Measurements from ENCODE around the gene GPSM1.
"Not testable (repeated sequence)": the region's sequence is repeated elsewhere in the genome, so short reads cannot be mapped to it uniquely, and the experiment has no call there.

The GPSM1 gene

DNA sequence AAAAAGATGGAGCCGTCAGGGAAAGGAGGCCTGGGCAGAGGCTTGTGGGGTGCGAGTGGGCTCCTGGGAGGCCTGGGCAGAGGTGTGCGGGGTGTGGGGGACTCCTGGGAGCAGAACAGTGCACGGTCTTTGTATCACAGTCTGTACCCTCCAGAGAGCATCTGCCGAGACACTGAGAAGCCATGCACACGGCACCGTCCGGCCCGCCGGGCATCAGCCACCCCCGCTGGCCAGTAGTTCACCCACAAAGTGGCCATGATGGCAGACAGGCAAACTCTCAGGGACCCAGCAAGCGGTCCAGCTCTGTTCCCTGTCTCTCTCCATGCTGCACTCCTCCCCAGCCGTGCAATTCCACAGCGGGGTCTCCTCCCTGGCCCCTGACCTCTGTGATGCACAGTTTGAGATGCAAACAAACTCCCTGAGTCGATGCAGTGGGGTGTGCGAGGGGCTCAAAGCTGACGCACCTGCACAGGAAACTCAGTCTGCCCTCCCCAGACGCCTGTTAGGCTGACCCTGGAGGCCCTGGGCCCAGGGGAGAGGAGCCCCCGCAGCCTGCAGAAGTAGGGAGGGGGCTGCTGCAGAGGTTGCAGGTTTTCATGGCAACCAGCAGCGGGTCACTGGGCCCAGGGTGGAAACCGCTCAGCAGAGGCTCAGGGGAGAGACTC lies 9.1 kb upstream of the GPSM1 start:
- DNase-seq (ENCODE audit: low read depth), result no peak

DNA sequence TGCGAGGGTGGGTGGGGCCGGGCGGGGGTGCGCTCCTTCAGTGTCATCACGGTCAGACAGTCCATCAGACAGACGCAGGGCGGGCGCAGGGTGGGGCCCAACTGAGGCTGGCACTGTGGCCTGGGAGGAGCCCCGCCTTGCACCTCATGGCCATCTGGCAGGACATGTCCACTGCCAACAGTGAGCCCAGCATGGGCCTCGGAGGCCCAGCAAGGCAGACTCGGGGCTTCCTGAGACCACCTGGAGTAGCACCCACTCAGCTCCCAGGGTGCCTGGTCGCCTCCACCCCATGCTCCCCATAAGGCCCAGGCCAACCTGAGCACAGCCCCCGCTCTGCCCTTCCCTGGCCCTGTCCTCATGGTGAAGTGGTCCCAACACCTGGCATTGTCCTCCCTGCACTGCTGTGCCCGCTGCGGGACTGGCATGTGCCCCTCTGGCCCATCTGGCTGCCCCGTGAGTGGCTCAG lies 8.5 kb upstream of the GPSM1 start:
- no peak for DNase-seq (ENCODE audit: low read depth)

DNA sequence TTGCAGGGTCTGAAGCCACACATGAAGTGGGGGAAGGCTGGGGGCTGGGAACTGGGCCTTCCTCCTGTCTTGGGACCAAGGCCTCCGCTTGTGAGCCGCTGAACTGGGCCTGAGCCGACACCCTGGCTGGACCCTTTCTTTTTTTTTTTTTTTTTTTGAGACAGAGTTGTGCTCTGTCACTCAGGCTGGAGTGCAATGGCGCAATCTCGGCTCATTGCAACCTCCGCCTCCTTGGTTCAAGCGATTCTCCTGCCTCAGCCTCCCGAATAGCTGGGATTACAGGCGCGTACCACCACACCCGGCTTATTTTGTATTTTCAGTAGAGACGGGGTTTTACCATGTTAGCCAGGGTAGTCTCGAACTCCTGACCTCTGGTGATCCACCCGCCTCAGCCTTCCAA lies 8.1 kb upstream of the GPSM1 start:
- not testable (repeated sequence) for DNase-seq (ENCODE audit: low read depth)

DNA sequence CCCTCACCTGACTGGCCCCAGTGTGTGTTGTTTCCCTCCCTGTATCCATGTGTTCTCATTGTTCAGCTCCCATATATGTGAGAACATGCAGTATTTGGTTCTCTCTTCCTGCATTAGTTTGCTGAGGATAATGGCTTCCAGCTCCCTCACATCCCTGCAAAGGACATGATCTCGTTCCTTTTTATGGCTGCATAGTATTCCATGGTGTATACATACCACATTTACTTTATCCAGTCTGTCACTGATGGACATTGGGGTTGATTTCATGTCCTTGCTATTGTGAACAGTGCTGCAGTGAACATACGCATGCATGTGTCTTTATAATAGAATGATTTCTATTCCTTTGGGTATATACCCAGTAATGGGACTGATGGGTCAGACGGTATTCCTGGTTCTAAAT lies 7.4 kb upstream of the GPSM1 start:
- not testable (repeated sequence) for DNase-seq (ENCODE audit: low read depth)

DNA sequence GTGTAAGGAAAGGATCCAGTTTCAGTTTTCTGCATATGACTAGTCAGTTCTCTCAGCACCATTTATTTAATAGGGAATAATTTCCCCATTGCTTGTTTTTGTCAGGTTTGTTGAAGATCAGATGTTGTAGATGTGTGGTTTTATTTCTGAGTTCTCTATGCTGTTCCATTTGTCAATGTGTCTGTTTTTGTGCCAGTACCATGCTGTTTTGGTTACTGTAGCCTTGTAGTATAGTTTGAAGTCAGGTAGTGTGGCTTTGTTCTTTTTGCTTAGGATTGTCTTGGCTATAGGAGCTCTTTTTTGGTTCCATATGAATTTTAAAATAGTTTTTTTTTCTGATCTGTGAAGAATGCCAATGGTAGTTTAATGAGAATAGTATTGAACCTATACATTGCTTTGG lies 6.4 kb upstream of the GPSM1 start:
- not testable (repeated sequence) for DNase-seq (ENCODE audit: low read depth)

DNA sequence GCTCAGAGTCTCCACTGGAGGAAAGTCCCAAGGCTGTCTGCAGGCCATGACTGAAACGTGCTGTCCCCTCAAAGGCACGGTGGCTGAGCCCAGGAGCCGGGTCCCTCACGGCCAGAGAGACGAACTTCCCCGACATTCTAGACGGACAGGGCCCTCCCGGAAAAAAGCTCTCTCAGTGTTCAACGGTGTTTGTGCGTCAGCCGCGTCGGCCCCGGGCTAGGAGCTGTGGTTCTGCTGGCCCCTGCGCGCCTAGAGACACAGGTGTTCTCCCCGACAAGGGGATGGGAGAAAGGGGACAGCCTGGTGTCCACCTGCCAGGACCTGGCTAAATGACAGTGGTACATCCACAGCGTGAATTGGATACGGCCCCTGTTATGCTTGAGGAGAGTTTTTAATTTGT lies 5.8 kb upstream of the GPSM1 start:
- DNase-seq (ENCODE audit: low read depth), result no peak

DNA sequence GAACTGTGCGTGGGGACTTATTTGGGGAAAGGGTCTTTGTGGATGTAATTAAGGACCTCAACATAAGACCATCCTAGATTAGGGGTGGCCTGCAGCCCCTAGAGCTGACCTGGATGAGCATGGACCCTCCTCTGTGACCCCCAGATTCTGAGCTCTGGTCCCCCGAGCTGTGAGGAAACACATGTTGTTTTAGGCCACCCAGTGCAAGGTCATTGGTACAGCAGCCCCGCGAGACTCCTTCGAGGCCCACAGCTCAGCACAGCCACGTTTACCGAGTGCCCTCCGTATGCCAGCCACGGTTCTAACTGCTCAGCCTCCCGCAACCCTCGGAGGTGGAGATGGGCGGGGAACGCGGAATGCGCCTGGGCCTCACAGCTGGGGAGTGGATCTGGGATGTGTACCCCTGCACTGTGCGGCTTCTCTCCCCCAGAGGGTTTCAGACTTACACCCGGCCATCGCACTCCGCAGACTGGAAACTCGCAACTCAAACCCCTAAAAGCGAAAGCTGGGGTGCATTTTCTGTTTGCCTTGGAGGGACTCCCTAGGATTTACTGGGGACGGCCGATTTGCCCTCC lies 4.5 kb upstream of the GPSM1 start:
- no peak for DNase-seq (ENCODE audit: low read depth)

DNA sequence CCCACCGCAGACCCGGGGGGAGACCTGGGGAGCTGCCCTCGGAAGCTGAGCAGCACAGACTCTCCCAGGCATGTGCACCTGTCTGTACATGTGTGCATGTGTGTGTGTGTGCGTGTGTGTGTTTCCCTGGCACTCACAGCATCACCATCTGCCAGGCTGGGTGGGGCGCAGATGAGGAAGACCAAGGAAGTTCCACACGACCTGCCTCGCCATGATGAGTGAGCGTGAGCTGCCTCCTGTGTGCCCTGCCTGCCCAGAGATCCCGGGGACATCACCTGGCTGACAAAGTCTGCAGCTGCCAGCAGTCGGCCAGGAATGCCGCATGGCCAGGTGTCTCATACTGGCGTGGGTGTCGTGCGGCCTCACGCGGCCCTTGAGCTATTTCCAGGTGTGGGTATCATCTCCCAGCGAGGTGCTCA lies 4.0 kb upstream of the GPSM1 start:
- no peak for DNase-seq (ENCODE audit: low read depth)

DNA sequence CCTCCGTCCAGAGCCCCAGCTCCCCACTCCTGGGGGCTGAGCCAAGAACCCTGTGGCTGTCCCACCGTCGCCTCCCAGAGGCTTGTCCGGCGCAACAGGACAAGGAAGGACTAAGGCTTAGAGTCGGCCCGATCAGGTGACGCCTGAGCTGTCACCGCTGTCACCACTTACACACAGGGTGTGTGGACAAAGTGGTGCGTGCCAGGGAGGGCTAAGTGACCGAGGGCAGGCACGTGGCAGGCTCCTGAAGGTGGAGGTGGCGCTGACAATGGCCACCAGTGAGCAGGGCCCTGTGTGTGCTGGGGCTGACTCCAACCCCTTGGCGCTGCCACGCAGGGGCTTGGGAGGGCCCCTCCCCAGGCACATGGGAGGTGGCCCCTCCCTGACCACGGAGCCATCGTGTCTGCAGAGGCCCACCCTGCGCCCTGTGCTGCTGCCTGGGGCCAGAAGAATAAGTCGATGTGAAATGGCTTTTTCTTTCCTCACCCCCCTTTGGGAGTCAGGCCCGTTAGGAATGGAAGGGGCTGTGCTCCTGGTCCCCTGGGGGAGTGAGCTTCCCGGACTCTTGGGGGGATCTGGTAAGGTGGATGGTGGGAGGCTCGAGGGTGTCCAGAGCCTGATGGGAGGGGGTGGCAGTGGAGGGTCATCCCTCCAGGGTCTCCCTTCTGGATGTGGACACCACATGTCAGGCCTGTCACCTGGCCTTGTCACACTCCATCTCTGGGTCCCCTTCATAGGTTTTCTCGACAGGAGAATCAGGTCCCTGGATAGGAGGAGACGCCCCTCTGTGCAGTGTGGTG lies 2.6 kb upstream of the GPSM1 start:
- no peak for DNase-seq (ENCODE audit: low read depth)

DNA sequence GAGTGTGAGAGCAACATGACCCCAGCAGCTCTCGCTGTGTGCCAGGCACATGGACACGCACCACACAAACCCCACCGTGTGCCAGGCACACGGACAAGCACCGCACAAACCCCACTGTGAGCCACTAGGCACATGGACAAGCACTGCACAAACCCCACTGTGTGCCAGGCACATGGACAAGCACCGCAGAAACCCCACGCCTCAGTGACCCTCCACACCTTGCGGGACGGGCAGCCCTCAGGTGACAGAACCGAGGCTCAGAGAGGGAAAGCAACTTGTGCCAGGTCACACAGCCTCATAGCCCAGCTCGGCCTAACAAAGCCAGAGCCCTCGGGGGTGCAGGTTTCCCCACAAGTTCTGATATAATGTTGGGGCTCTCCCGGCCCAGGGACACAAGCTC lies 2.0 kb upstream of the GPSM1 start:
- DNase-seq (ENCODE audit: low read depth), result no peak

DNA sequence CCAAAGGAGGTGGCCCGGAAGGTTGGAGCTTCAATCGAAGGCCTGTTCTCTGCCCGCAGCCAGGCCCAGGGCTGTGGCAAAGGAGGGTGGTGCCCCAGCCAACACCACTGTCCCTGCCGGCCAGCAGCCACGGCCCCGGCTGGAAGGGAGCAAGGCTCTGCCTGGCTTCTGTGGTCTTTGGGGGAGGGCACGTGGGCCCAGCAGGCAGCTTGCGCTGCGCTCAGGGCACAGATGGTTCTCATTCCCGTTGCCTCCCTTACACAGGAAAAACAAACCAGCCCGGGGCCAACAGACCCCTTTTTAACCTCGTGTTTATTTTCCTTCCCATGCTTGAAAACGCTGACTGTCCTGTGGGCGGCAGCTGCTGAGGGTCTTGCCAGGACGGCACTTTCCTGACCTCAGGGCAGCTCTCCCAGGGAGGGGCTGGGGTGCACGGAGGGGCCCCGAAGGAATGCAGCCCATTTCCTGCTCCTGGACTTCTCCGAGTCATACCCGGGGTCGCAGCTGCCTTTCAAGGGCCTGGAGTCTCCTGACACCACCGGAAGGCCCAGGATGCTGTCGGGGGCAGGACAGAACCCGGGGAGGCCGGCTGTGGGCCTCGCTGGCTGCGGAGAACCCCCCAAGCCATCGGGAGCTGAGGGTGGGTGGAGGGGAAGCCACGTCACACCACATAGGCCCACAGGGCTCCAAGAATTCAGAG lies 1.1 kb upstream of the GPSM1 start:
- DNase-seq (ENCODE audit: low read depth), result peak; percentile 96

DNA sequence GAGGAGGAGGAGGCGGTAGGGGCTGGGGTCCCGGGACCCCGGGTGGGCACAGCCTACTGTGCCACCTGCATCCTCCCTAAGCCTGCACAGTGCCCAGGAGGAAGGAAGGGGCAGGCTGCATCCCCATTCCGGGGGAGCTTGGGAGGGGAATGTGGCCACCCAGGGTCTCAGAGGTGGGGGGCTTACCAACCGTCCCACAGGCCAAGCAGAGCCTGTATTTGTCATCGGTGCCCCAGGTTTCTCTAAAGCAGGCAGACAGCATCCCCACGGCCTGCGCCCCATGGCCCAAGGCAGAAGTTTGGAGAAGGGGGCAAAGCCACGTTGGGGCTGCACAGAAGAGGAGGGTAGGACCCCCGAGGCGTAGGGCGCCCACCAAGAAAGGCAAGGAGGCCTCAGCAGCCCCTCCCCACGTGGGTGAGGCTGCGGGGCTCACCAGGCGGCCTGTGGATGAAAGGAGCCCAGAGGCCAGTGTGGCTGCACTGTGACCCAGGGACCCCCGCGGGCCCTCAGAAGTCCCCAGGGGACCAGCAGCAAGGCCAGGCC lies 507 bp upstream of the GPSM1 start:
- no peak for DNase-seq (ENCODE audit: low read depth)

DNA sequence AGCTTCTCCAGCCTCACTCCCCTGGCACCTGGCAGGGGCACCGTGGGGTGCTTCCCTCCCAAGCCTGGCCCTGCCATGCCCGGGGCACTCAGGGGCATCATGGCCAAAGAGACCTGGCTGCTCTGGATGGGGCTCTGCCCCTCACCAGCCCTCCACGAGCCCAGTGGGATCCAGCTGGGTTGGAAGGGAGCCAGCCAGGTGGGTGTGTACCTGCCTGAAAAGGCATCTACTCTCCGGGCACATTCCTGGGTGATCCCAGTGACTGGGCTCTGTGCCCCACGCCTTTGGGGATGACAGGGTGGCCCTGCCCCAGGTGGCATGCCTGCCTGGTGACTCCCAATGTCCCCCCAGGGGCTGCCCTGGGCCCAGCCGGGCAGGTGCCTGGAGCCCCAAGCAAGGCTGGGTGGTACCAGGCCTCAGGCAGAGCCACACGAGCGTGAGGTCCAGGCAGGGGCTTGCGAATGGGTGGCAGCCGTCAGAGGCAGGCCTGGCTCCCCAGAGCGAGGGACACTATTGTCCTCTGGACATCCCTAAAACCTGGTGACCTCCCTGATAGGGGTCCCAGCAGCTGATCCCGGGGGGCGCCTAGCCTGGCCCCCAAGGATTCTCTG lies 777 bp downstream of the GPSM1 start:
- DNase-seq (ENCODE audit: low read depth), result no peak

DNA sequence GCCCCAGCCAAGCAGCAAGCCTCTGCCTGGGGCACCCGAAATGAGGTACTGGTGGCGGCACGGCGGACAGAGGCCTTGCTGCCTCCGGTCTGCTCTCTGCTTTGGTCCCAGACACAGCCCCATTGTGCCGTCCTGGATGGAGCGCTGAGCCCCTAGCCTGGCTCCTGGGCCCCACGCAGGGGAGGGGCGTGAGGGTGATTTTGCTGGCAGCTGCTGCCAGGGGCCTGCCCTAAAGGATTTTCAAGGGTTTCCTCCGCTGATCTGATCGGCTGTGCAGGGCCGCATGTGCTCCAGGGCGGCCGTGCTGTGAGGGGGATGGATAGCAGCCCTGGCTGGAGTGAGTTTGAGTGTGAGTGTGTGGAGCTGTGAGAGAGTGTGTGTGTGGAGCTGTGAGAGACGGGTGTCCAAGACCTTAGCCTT lies 1.3 kb downstream of the GPSM1 start:
- peak; percentile 60 for DNase-seq (ENCODE audit: low read depth)

DNA sequence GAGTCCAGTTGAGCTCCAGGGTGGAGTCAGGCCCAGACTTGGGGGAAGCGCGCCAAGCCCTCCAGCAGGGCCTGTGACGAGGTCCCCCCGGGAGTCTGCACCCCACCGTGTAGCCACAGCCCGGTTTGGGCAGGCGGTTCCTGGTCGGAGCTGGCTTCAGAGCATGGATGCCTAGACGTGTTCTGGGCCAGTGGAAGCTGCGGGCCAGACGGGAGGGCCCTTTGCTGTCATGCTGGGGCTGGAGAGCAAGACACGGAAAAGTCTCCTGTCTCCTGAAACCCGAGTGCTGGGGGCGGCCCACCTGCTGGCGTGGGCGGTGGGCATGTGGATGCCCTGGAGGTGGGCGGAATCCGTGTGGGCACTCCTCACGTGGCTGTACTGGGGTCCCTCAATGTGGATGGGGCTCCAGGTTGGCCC lies 1.9 kb downstream of the GPSM1 start:
- DNase-seq (ENCODE audit: low read depth), result peak; percentile 18

DNA sequence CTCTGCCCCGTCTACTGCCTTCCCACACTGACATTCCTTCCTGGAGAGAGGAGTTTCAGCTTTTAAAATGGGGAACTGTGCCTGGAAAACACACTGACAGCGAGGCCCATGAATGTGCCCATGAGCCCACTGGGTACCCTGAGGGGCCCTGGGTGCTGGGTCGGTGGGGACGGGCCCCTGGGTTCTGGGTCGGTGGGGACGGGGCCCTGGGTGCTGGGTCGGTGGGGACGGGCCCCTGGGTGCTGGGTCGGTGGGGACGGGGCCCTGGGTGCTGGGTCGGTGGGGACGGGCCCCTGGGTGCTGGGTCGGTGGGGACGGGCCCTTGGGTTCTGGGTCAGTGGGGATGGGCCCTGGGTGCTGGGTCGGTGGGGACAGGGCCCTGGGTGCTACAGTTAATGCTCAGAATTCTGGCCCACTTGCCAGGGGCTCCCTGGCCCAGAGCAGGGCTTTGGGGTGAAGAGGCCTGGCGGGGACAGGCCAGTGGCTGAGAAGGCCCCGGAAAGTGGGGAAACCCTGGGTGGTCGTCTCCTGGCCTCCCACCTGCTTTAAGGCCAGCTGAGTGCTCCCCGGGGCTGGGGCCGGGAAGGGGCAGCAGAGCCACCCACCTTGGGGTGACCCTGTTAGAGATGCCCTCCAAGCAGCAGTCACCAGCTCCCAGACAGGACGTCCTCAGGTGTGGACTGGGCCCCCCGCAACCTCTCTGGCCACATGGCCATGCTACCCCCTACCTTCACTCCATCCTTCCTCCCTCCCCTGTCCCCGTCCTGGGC lies 2.5 kb downstream of the GPSM1 start:
- DNase-seq (ENCODE audit: low read depth), result no peak

DNA sequence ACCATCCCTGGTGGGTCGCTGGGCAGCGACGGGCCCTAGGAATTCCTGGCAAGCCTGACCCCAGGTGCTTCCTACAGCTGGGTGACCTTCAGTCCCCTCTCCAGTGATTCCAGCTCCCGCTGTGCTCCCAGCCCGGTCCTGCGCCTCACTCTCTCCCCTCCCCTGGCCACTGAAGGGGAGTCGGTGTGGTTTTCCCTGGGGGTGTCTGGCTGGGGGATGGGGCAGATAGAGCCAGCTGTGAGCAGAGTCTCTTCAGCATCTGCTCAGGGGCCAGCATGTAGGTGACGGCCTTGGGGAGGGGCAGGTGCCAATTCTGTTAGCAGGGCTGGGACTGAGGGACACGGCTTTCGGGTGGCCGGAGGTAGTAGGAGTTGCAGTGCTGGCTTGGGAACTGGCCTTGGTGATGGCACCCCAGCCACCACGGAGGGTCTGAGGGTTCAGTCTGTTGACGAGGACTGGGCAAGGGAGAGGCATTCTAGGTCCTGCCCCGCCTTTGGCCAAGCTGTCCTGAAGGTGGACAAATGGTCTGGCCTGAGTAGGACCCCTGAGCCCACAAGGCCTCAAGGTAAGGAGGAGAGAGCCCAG lies 3.2 kb downstream of the GPSM1 start:
- no peak for DNase-seq (ENCODE audit: low read depth)

DNA sequence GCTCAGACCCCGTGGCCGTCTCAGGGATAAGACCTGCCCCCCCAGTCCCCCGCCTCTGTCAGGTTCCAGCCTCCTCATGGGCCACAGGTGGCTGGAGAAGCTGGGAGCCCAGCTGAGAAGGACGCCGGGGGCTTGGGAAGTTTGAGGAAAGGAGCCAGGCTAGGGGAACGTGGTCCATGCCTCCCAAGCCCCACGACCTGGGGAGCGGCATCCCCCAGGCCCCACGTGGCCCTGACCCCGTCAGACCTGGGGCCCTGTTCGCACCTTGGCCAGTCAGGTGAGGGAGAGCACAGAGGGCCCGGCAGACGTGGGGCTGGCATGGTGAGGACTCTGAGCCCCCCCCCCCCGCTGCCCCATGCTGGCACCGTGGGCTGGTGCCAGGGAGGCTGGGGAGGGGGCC lies 3.7 kb downstream of the GPSM1 start:
- DNase-seq (ENCODE audit: low read depth), result no peak

DNA sequence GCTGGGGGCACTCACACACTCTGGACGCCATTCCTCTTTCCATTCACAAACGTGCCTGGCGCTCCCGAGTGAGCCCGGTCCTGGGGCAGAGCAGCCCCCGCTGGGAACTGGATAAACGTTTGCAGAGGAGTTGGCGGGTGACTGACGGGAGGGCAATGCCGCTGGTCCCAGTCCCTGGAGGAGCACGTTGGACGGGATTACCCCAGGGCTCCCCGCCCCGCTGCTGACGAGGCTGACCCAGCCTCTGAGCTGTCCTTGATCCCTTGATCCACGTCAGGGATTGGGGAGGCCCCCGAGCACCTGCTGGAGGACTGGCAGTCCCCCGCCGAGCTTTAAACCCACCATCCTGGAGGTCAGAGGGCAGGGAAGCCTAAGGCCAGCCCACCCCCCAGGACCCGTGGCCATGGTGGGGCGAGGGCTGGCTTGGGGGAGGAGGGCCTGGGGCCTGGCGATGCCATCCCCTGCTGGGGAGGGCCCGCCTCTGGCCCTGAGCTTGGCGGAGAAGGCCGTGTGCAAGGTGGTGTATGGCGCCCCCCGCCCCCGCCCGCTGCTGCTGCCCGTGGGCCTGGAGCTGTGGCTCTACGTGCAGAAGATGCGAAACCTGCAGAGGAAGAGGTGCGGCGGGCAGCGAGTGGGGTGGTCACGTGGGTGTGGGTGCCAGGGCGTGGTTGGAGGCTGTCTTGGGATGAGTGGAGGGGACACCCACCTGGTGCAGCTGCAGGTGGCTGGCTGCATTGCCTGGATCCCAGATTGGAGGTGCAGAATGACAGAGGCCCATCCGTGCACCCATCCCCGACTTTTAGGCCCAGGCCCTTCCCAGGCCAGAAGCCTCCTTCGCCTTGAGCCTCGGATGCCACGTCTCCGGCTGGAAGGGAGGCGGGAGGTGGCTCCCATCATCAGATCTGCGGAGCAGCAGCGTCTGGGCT lies 4.5 kb downstream of the GPSM1 start:
- no peak for DNase-seq (ENCODE audit: low read depth)
